Hepatocyte (in vitro differentiated cells): ENCODE results near the gene PIAS4.

ENCODE experiments used
- EZH2phosphoT487 ChIP-seq: fragments of 200-600 bp; sonication (generic); IDR thresholded peaks from one replicate; pipeline ENCODE4 v1.6.1; 2018; ENCODE audit warnings: antibody characterized with exemption, mild to moderate bottlenecking, low read depth, moderate library complexity; ENCODE audit not compliant: unreplicated experiment, severe bottlenecking
- TF ChIP-seq, protein P1 (sequence below): fragments of 200-600 bp; sonication (generic); IDR thresholded peaks from 2 replicates; pipeline ENCODE4 v1.5.1; 2016; ENCODE audit warnings: antibody characterized with exemption, mild to moderate bottlenecking; ENCODE audit not compliant: poor library complexity

DNA sequence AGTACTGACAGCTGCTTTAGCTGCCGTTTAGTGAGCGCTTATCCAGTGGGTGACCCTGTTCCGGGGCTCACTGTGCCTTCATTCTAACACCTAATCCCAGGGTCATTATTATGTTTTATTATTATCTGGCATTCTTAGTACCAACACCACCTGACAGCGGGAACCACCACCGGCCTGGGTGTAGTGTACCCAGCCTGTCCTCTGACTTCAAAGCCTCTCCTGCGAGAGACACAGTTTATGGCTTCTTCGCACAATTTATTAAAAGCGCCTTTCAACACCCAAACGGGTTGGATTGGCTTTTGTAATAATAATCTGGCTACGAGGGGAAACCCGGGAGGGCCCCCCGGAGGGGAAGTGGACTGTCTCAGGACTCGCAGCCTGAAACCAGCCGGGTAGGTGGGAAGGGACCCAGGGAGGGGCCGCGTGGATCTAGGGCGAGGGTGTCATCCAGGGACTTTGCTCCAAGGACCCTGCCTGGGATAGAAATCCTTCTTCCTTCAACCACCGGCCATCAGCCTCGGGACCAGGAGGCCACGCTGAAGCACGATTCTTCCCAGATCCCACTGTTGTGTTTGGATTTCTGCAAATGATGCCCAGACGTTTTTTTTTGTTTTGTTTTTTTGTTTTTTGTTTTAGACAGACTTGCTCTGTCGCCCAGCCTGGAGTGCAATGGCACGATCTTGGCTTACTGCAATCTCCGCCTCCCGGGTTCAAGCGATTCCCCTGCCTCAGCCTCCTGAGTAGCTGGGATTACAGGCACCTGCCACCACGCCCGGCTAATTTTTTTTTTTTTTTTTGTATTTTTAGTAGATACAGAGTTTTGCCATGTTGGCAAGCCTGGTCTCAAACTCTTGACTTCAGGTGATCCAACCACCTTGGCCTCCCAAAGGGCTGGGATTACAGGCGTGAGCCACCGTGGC is 60.8 kb downstream of the PIAS4 start:
- TF ChIP-seq, protein P1, sequence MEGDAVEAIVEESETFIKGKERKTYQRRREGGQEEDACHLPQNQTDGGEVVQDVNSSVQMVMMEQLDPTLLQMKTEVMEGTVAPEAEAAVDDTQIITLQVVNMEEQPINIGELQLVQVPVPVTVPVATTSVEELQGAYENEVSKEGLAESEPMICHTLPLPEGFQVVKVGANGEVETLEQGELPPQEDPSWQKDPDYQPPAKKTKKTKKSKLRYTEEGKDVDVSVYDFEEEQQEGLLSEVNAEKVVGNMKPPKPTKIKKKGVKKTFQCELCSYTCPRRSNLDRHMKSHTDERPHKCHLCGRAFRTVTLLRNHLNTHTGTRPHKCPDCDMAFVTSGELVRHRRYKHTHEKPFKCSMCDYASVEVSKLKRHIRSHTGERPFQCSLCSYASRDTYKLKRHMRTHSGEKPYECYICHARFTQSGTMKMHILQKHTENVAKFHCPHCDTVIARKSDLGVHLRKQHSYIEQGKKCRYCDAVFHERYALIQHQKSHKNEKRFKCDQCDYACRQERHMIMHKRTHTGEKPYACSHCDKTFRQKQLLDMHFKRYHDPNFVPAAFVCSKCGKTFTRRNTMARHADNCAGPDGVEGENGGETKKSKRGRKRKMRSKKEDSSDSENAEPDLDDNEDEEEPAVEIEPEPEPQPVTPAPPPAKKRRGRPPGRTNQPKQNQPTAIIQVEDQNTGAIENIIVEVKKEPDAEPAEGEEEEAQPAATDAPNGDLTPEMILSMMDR, result no peak
- no peak for TF ChIP-seq EZH2phosphoT487
